Measurements from ENCODE around the gene CYB5RL.

The CYB5RL gene

GRCh38 chr1:54188291-54188690, 11.5 kb downstream of the CYB5RL start:
- H3K4me3 ChIP-seq (ENCODE audit: low read depth, low read length), result no peak overlapping the region
- no peak for DNase-seq (ENCODE audit: low read depth)
- TF ChIP-seq, protein P1, sequence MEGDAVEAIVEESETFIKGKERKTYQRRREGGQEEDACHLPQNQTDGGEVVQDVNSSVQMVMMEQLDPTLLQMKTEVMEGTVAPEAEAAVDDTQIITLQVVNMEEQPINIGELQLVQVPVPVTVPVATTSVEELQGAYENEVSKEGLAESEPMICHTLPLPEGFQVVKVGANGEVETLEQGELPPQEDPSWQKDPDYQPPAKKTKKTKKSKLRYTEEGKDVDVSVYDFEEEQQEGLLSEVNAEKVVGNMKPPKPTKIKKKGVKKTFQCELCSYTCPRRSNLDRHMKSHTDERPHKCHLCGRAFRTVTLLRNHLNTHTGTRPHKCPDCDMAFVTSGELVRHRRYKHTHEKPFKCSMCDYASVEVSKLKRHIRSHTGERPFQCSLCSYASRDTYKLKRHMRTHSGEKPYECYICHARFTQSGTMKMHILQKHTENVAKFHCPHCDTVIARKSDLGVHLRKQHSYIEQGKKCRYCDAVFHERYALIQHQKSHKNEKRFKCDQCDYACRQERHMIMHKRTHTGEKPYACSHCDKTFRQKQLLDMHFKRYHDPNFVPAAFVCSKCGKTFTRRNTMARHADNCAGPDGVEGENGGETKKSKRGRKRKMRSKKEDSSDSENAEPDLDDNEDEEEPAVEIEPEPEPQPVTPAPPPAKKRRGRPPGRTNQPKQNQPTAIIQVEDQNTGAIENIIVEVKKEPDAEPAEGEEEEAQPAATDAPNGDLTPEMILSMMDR (IDR thresholded peaks at IDR 0.05; ENCODE audit: control insufficient read depth, extremely low read depth, insufficient read depth), result no peak

- H3K4me3 ChIP-seq (ENCODE audit: low read depth, low read length), result no peak overlapping the region
- TF ChIP-seq, protein P1 (IDR thresholded peaks at IDR 0.05; ENCODE audit: control insufficient read depth, extremely low read depth, insufficient read depth), result no peak
- no peak for DNase-seq (ENCODE audit: low read depth)
Observed at GRCh38 chr1:54186056-54186455, 13.8 kb downstream of the CYB5RL start.

GRCh38 chr1:54180701-54181360, 19.0 kb downstream of the CYB5RL start:
- TF ChIP-seq, protein P1 (IDR thresholded peaks at IDR 0.05; ENCODE audit: control insufficient read depth, extremely low read depth, insufficient read depth), result no peak
- H3K4me3 ChIP-seq (ENCODE audit: low read depth, low read length), result no peak overlapping the region
- no peak for DNase-seq (ENCODE audit: low read depth)

DNA sequence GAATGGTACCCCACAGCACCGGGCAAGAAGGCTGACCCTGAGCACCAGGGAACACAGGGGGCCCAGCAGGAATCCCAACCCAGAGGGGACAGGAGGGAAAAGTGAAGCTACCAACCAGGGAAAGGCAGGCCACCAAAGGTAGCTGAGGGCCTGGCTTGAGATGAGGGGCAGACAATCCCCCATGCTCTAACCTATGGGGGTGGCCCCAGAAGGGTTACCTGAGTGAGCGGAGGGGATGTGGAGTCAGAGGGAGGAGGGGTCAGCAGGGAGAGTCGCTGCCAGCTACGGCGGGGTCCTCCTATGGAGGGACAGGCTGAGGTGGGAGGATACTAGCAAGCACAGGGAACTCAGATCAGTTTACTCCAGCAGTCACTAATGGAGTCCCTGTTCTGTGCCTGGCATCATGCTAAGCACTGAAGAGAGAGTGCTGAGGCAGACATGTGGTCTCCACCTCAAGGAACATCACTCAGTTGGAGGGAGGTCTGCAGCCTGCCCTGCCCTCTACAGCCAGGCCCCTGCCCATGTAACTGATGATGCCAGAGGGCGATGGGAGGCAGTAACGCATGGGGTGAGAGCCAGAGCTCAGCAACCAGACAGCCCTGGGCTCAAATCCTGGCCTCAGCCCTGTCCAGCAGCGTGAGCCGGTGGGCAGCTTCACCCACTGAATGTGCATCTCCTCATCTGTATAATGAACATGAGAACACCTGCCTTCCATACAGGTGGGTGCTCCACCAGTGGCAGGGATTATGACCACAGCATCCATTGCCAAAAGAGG, 21.3 kb downstream of the CYB5RL start:
- no peak for DNase-seq (ENCODE audit: low read depth)
- H3K4me3 ChIP-seq (ENCODE audit: low read depth, low read length), result no peak overlapping the region
- TF ChIP-seq, protein P1 (IDR thresholded peaks at IDR 0.05; ENCODE audit: control insufficient read depth, extremely low read depth, insufficient read depth), result no peak

DNA sequence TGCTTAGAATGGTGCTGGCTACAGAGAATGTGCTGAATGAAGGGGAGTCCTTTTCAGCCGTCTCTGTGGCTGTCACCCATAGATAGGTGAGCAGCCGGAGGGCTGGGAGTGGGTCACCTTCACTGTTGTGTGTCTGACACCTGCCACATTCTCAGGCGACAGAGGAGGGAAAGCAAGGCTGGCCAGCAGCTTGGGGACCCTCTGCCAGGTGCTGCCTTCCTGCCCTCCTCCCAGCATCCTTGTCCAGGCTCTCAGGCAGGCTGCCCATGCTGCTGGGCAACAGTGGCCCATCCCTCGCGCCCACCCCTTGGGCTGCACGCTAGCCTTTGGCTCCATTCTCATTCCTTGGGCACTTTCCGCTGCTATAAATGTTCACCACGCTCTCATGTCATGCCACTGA, 22.1 kb downstream of the CYB5RL start:
- TF ChIP-seq, protein P1 (IDR thresholded peaks at IDR 0.05; ENCODE audit: control insufficient read depth, extremely low read depth, insufficient read depth), result no peak
- no peak for DNase-seq (ENCODE audit: low read depth)
- H3K4me3 ChIP-seq (ENCODE audit: low read depth, low read length), result no peak overlapping the region

GRCh38 chr1:54176621-54177327, 23.1 kb downstream of the CYB5RL start:
- DNase-seq (ENCODE audit: low read depth), result no peak
- H3K4me3 ChIP-seq (ENCODE audit: low read depth, low read length), result no peak overlapping the region
- TF ChIP-seq, protein P1 (IDR thresholded peaks at IDR 0.05; ENCODE audit: control insufficient read depth, extremely low read depth, insufficient read depth), result no peak
